T-helper 9 cell (primary cell): ENCODE measurements around the gene AGBL4.

Source experiments
- DNase-seq: peaks from one replicate; pipeline ENCODE4 v3.0.0-alpha.2; 2020

The AGBL4 gene

DNA sequence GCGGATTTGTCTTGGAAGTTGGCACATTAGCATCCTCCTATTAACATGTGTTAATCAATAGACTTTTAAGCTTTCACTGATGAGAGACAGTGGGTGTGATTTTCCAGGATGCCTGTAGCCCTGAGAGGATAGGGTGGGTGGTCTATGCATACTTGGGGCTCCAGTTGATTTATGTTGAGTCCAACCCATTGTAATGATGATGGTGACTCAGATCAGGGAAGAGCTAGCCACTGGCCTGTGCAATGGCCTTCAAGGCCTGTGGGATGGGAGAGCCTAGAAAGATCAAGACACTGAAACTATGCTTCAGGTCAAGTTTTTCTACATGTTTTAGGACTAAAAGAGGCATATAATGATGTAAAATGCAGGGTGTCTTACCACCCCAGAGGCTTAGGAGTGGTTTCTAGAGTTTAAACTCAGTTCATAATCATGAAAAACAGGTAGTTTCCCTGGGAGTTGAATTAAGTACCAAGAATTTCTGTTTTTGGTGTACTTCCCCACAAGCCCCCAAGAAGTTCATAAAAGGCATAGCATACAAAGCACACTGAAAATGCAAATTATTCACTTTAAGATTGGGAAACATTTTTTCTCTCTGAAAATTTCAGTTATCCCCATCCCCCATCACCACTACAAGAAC, 1267.0 kb downstream of the AGBL4 start:
- DNase-seq, result no peak

GRCh38 chr1:48753293-48753692, 1270.5 kb downstream of the AGBL4 start:
- no peak for DNase-seq

GRCh38 chr1:48750109-48750508, 1273.6 kb downstream of the AGBL4 start:
- DNase-seq, result no peak

DNA sequence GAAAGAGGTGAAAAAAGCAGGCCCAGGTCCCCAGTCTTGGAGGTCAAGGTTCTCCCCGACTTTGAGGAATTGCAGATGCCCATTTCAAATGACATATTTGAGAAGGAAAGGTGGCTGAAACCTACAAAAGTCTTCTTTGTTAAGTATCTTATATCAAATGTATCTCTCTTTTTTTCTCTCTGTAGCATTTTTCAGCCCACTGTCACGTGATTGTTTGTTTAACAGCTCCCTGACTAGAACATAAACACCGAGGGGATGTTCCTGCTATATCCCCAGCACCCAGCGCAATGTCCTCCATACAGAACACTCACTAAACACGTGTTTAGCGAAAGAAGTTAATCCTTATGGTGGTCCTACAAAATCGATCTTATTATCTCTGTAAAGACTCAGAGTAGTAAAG, 1274.7 kb downstream of the AGBL4 start:
- no peak for DNase-seq

- DNase-seq, result no peak
These were observed 1276.8 kb downstream of the AGBL4 start for GRCh38 chr1:48746906-48747305.

GRCh38 chr1:48744032-48744431, 1279.7 kb downstream of the AGBL4 start:
- no peak for DNase-seq

- no peak for DNase-seq
These were observed 1280.3 kb downstream of the AGBL4 start for GRCh38 chr1:48743480-48743879.

GRCh38 chr1:48741380-48741779, 1282.4 kb downstream of the AGBL4 start:
- no peak for DNase-seq

- DNase-seq, result no peak
These were observed 1283.1 kb downstream of the AGBL4 start for GRCh38 chr1:48740621-48741020.

DNA sequence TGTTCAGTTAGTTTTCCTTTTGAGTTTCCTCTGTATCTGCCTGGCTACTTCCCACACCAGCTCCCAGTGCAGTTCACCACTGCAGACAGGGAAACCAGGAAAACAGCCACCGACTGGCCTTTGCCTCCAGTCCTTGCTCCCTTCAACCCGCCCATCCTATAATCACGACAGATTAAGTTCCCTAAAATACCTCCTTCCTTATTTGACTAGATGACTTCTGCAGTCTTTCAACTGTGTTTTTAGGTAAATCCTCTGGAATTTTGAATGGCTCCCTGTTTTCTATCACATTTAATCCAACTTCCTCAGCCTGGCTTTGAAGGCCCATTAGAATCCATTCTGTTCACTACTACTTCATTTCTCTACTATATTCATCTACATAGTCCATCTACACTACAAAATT, 1284.7 kb downstream of the AGBL4 start:
- no peak for DNase-seq

DNA sequence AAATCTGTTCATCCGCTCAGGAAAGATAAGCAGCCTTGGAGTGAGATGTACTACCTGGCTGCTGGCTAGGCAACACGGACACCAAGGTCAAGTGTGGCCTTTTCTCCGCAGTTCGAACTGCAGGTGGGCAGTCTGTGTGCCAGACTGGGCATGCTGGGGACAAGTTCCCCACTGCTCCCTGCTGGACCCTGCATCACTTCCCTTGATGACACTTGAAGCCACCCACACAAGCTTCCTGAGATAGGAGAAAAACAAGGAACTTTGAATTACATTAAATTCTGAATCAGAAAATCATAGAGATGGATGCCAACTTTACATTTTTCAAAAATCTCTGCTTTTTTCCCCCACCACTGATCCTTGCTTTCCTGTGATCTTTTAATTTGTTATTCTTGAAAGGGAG, 1285.4 kb downstream of the AGBL4 start:
- no peak for DNase-seq

GRCh38 chr1:48735796-48736195, 1288.0 kb downstream of the AGBL4 start:
- no peak for DNase-seq

DNA sequence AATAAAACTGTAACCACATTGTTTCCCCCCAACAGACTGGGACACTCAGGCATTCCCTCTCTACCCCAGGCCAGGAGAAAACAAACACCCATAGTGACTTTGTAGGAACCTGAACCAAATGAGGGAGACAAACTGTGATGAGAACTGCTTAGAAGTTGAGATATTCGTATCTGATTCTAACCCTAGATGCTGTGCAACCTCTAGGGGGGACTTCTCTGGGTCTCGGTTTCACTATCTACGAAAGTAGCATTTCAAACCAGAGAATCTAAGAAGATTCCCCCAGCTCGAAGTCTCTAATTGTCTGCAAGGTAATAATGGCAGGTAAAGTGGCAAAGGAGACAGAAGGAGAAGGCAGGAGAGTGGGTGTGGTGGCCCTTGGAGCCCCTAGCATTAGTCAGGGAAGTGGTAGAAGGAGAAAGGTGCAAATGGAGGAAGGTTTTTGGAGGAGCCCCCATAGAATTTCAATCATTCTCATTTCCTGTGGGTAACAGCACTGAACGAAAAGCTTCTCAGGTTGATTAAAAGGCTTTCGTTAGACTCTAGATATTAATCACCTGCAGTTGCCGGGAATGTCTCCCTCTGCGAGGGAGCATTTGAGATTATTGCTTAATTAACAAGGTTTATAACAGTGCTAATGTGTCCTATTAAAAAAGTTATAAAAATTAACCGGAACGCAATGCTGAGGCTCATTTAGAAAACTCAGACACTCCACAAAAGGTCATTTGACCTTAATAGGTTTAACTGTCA, 1293.4 kb downstream of the AGBL4 start:
- DNase-seq, result no peak

- DNase-seq, result no peak
These were observed 1295.2 kb downstream of the AGBL4 start for GRCh38 chr1:48728584-48728983.

DNA sequence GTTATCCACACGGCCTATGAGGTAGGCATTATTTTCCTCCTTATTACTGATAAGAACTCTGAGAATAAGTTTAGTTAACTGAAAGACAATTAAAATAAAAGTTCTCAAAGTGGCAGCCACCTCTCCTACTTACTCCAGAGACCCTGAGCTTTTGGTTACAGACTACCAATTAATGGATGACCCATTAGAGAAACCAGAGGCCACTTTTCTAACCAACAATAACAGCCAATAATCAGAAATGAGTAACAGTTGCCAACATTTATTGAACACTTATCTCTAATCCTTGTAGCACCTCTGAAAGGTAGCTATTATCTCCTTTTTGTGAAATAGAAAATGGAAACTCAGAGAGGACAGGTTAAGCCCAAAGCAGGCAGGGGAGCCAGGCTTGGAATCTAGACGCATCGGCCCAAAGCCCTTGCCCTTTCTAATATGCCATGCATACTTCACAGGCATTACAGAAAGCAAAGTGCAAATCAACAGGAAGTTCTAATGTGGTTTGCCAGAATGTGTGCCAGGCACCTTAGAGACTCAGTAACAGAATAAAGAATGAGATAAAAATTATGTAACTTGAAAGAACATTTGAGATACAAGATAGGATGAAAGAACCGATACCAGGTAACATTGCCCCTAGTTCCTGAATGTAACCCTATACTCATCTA, 1297.1 kb downstream of the AGBL4 start:
- no peak for DNase-seq

GRCh38 chr1:48726139-48726538, 1297.6 kb downstream of the AGBL4 start:
- no peak for DNase-seq

DNA sequence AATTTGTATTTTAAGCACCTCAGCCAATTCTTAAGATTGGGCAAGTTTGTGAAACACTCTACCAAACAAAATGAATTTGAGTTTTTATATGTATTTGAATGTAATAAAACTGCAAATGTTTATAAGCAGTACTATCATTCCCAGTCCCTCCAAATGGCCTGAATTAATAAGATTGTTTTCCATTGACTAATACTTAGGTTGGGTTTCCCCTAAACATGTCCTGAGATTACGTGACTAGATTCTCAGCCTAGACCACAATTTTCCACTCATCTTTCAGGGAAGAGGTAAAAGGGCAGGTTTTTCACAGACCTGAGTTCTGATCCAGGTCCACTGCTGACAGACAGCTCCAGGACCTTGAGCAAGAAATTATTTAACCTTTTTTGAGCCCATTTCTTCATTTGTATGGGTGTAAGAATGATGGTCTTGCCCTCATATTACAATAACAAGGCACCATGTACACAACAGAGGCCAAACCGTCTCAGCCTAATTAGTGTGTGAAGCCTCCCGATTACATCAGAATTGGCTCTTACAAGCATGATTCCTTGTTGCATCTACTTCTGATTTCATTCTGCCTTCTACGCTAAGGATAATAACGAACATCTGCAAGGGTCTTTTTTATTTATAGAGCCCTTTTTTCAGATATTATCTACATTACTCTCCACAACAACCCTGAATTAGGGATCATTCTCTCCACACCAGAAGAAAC, 1298.3 kb downstream of the AGBL4 start:
- DNase-seq, result no peak

DNA sequence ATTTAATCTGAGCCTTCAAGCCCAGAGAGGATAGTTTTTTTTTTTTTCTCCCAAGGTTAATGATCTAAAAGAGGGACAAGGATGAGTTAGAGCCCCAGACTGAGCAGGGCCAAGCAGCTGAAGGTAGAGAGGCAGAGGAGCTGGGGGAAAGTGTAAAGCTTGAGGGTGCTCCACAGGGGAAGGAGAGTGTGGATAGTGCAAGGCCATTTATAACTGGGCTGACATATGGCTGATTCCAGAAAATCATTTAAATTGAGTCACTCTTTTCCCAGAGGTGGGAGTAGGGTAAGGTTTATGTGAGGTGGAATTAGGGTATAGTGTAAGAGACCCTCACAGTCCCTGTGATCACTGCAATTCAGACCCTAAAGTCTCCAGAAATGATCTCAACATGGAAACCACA, 1302.8 kb downstream of the AGBL4 start:
- no peak for DNase-seq

DNA sequence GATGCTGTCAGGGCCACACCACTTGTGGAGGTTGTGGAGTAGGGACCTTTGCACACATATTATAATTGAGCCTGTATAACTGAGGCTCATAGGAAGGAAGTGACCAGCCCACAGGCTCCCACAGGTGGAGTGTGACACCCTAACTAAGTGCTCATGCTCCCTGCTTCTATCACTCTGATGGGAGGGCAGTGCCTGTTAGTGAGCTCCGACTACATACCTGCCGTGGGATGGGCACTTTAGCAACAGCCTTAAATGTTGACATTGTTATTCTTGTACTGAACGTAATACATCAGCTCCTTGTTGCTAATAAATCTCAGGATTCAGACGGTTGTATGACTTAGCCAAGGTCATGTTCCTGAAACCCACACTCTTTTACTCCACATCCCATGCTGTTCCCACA, 1305.0 kb downstream of the AGBL4 start:
- DNase-seq, result no peak

DNA sequence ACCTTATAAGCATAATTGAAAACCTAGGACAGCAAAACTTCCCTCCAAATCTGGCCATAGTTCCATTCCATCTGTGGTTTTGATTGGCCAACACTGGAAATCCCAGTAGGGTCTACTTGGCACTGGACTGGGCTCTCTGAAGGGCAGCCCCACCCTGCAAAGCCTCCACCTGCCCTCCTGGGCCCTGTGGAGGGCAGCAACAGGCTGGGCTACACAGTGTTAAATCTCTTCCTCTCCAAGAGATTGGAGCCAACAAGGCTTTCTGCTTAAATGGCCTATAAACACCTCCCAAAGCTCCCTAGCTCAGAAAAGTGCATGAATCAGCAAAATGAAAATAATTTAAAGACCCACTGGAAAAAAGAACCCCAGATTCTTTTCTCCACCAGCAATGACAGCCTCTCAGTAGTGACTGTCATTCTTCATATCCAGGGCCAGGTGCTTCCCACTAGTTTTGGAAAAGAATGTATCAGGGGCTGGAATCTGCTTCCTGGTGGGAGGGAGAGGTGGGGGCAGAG, 1305.6 kb downstream of the AGBL4 start:
- DNase-seq, result no peak

- DNase-seq, result no peak
These were observed 1306.7 kb downstream of the AGBL4 start for GRCh38 chr1:48717082-48717481.

DNA sequence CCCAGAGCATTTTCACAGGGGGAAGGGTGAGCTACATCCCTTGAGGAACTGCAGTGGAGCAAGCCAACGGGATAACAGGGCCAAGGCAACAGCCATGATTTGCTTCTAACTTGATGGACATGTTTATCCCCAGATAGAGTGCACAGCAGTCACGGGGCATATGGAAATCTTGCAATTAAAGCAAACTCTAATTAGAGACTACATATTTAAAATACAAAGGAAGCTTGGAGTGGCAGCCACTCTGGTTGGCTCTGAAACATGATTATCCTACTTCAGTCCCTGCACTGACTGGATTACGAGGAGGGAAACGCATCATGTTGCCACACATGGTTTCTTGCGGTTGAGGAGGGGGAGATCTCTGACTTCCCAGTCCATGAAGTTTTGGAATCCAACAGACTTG, 1307.8 kb downstream of the AGBL4 start:
- no peak for DNase-seq

- no peak for DNase-seq
These were observed 1312.8 kb downstream of the AGBL4 start for GRCh38 chr1:48710915-48711314.
